ENCODE measurements around the gene KCNA2.

The KCNA2 gene

GRCh38 chr1:110602466-110602865 is 3.7 kb downstream of the KCNA2 start:
- no peak for DNase-seq (ENCODE audit: low read depth)

- no peak for DNase-seq (ENCODE audit: low read depth)
Observed at GRCh38 chr1:110601332-110601731, 4.8 kb downstream of the KCNA2 start.

GRCh38 chr1:110600716-110601115 is 5.4 kb downstream of the KCNA2 start:
- no peak for DNase-seq (ENCODE audit: low read depth)

- no peak for DNase-seq (ENCODE audit: low read depth)
Observed at GRCh38 chr1:110597966-110598365, 8.2 kb downstream of the KCNA2 start.

- no peak for DNase-seq (ENCODE audit: low read depth)
Observed at GRCh38 chr1:110596312-110596711, 9.8 kb downstream of the KCNA2 start.

- no peak for DNase-seq (ENCODE audit: low read depth)
Observed at GRCh38 chr1:110595353-110595710, 10.8 kb downstream of the KCNA2 start.

GRCh38 chr1:110594456-110595352 is 11.5 kb downstream of the KCNA2 start:
- DNase-seq (ENCODE audit: low read depth): no peak

- DNase-seq (ENCODE audit: low read depth): no peak
Observed at GRCh38 chr1:110593902-110594301, 12.3 kb downstream of the KCNA2 start.

- DNase-seq (ENCODE audit: low read depth): no peak
Observed at GRCh38 chr1:110591956-110592355, 14.2 kb downstream of the KCNA2 start.

- no peak for DNase-seq (ENCODE audit: low read depth)
Observed at GRCh38 chr1:110588991-110589390, 17.2 kb downstream of the KCNA2 start.

- no peak for DNase-seq (ENCODE audit: low read depth)
Observed at GRCh38 chr1:110588486-110588885, 17.7 kb downstream of the KCNA2 start.

GRCh38 chr1:110587906-110588305 is 18.3 kb downstream of the KCNA2 start:
- DNase-seq (ENCODE audit: low read depth): no peak

GRCh38 chr1:110585481-110585880 is 20.7 kb downstream of the KCNA2 start:
- DNase-seq (ENCODE audit: low read depth): no peak

- no peak for DNase-seq (ENCODE audit: low read depth)
Observed at GRCh38 chr1:110584045-110584444, 22.1 kb downstream of the KCNA2 start.

- DNase-seq (ENCODE audit: low read depth): no peak
Observed at GRCh38 chr1:110583505-110583904, 22.7 kb downstream of the KCNA2 start.

GRCh38 chr1:110582378-110582777 is 23.8 kb downstream of the KCNA2 start:
- no peak for DNase-seq (ENCODE audit: low read depth)

- DNase-seq (ENCODE audit: low read depth): no peak
Observed at GRCh38 chr1:110581682-110582145, 24.4 kb downstream of the KCNA2 start.

GRCh38 chr1:110580244-110580643 is 25.9 kb downstream of the KCNA2 start:
- DNase-seq (ENCODE audit: low read depth): no peak

- DNase-seq (ENCODE audit: low read depth): no peak
Observed at GRCh38 chr1:110579460-110579859, 26.7 kb downstream of the KCNA2 start.

- DNase-seq (ENCODE audit: low read depth): no peak
Observed at GRCh38 chr1:110576441-110576840, 29.7 kb downstream of the KCNA2 start.

- DNase-seq (ENCODE audit: low read depth): no peak
Observed at GRCh38 chr1:110573314-110573713, 32.8 kb downstream of the KCNA2 start.

GRCh38 chr1:110572751-110573150 is 33.4 kb downstream of the KCNA2 start:
- DNase-seq (ENCODE audit: low read depth): no peak

GRCh38 chr1:110570901-110571300 is 35.3 kb downstream of the KCNA2 start:
- no peak for DNase-seq (ENCODE audit: low read depth)

GRCh38 chr1:110570307-110570706 is 35.9 kb downstream of the KCNA2 start:
- no peak for DNase-seq (ENCODE audit: low read depth)
